ENCODE results near the gene MT1M.
"Not testable (repeated sequence)": the region's sequence is repeated elsewhere in the genome, so short reads cannot be mapped to it uniquely, and the experiment has no call there.

MT1M gene

DNA sequence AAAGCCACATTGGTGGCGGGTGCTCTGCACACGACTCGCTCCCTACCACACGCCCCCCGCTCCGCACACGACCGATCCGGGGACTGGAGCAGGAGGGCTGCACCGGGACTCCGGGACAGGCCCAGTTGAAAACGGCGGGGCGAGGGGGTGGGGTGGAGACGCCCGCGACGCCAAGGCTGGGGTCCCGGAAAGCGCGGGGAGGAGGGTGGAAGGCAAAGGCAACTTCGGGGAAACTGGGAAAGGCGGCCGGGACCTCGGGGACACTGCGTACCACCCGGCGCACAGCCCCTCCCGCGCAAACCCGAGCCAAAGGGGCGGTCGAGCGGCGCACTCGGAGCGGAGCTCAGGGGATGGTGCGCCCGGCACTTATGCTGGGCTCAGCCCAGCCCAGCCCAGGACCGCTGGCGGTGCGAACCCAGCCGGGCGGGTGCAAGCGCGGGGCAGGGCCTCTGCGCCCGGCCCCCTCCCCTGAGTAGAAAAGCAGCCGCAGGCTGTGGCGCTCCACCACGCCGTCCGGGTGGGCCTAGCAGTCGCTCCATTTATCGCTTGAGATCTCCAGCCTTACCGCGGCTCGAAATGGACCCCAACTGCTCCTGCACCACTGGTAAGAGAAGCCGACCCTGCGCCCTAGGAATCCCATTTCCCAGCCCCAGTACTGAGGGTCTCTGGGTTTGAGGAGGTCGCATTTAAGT lies at the start of gene MT1M:
Gene MT1M, plus strand, starts transcription at position 504 of the 692 bp plus-strand sequence. Its CDS starts 73 bp downstream, at position 577.
- no peak for DNase-seq

- not testable (repeated sequence) for DNase-seq
These were observed 49.5 kb upstream of the MT1M start for GRCh38 chr16:56582911-56583310.

DNA sequence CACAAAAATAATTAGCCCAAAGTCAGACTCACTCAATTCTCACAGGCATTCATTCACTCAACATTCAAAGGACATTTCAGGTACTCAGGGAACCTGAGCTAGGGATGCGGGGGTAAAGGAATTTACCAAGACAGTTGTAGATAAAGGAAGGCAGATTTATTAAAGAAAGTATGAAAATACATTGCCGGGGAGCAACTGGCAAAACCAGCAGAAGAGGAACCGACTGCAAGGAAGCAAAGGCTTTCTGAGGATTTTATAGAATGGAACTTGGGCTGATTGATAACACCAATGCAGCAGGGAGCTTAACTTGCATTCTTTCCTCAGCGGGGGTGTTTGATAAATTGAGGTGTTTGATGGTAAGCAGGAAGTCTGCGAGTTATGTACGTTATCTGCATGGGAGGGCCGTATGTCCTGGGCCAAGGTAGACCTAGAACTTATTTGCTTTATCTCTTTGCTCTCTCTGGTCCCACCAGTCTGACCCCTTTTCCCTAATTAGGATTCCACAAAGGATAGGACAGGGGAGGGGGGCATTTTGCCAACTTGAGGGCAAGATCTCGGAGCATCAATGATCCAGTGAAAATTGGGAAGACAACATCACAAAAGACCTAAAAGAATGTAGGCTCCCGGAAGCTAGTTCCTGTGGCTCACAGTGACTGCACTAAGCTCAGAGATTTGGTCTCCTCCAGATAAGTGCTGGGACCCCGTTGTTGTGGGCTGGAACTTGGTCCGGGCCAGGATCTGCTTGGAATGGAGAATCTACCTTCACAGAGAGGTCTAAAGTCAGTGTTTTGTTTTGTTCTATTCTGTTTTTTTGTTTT lies 48.9 kb upstream of the MT1M start:
- DNase-seq = no peak

DNA sequence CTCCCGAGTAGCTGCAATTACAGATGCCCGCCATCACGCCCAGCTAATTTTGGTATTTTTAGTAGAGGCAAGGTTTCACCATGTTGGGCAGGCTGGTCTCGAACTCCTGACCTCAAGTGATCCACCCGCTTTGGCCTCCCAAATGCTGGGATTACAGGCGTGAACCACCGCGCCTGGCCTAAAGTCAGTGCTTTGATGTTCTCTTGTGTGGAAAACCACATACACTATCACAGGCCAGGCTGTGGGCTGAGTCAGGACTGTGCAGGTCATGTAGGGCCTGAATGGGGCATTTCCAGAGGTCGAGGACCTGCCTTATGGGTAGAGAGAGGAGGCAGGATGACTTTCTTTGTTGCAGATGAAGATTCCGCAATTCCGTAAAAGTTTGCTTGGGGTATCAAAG lies 48.2 kb upstream of the MT1M start:
- no peak for DNase-seq

GRCh38 chr16:56588781-56589140 lies 43.7 kb upstream of the MT1M start:
- DNase-seq = no peak

DNA sequence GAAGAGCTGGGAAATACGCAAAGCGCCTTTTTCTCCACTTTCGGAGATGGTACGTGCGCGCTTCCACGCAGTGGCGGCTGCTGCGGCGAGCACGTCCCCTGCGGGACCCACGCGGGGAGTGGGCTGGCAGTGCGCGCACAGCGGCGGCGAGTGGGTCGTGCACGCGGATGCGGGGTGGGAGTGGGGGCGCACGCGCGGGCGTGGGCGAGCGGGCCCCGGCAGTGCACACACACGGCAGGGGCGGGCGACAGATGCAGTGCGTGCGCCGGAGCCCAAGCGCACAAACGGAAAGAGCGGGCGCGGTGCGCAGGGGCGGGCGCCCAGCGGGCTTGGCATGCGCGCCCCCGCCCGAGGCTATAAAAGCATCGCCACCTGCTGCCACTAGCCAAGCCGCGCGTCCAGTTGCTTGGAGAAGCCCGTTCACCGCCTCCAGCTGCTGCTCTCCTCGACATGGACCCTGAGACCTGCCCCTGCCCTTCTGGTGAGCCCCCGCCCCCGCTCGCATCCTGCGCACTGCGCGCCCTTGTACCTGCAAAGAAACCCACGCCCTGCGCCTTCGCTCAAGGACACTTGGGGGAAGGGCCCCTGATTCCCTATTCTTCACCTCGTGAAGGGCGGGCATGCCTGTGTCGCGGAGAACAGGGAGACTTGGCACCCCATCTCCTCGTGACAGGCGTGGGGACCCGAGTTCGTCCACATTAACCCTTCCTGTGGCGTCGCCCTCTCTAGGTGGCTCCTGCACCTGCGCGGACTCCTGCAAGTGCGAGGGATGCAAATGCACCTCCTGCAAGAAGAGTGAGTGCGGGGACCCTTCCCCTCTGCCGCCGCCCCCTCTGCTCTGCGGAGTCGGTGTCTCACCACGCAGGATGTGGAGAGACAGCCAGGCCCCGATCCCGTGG lies 43.1 kb upstream of the MT1M start, which contains the start of gene MT3:
Gene MT3, plus strand, starts transcription at position 388 of the 899 bp plus-strand sequence. Its CDS starts 63 bp downstream, at position 451.
- DNase-seq = no peak

DNA sequence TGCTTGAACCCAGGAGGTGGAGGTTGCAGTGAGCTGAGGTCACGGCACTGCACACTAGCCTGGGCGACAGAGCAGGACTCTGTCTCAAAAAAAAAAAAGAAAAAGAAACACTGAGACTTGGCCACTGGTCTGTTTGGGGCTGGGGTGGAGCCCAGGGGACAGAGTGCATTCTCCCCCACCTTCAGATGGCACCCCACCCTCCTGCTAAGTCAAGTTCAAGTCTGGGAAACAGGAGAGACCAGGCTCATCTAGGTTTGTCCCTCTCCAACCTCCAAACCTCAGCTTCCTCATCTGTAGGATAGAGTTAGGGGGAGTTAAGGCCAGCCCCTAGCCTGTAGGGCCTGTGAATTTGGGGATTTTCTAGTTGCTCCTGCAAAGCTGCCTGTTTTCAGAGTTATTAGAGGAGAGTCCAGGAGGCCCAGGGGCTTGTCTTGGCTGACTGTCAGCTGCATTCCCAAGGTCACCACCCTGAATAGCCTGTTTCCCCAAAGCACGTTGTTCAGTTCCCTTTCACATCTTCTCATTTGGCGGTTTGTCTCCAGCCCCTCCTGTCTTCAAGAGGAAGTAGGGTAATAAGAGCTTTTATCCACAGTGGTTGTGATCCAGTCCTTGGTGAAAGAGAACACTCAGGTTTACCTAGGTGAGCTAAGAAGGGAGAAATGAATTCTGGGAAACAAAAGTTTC lies 40.9 kb upstream of the MT1M start:
- no peak for DNase-seq

DNA sequence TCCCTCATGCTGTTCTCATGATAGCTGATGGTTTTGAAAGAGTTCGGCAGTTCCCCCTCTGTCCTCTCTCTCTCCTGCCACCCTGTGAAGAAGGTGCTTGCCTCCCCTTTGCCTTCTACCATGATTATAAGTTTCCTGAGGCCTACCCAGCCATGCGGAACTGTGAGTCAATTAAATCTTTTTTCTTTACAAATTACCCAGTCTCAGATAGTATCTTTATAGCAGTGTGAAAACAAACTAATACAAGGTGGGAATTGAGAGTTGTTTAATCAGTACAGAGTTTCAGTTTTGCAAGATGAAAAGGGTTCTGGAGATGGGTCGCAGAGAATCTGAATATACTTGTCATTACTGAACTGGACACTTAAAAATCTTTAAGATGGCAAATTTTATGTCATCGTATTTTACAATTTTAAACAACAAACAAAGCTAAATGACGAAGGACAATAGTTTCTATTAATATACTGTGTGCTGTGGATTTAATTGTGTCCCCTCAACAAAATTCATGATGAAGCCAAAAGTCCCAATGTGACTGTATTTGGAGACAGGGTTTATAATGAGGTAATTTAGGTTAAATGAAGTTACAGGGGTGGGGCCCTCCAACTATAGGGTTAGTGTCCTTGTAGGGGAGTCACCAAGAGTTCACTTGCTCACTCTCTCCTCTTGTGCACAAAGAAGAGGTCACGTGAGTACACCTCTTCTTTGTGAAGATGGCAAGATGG lies 38.7 kb upstream of the MT1M start:
- DNase-seq = no peak

DNA sequence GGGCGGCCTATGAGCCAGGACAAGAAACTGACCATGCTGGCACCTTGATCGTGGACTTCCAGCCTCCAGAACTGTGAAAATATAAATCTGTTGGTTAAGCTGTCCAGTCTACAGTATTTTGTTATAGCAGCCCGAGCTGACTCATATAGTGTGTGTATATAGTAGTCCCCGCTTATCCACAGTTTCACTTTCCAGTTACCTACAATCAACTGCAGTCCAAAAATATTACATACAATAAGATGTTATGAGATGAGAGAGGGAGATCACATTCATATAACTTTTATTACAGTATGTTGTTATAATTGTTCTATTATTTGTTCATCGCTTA lies 38.2 kb upstream of the MT1M start:
- no peak for DNase-seq

- peak in 1 of 2 experiments; percentile 29 for DNase-seq
These were observed 32.0 kb upstream of the MT1M start for GRCh38 chr16:56600398-56600999.

- no peak for DNase-seq
These were observed 31.1 kb upstream of the MT1M start for GRCh38 chr16:56601325-56601724.

- peak; percentile 35 to 41 for DNase-seq
These were observed 28.9 kb upstream of the MT1M start for GRCh38 chr16:56603589-56603988.

GRCh38 chr16:56604966-56605365 lies 27.5 kb upstream of the MT1M start:
- DNase-seq = no peak

GRCh38 chr16:56605475-56605874 lies 27.0 kb upstream of the MT1M start:
- no peak for DNase-seq

GRCh38 chr16:56606071-56606475 lies 26.4 kb upstream of the MT1M start:
- DNase-seq = peak in 1 of 2 experiments; percentile 40

- DNase-seq = peak in 1 of 2 experiments; percentile 84
These were observed 25.9 kb upstream of the MT1M start for GRCh38 chr16:56606476-56607108.

DNA sequence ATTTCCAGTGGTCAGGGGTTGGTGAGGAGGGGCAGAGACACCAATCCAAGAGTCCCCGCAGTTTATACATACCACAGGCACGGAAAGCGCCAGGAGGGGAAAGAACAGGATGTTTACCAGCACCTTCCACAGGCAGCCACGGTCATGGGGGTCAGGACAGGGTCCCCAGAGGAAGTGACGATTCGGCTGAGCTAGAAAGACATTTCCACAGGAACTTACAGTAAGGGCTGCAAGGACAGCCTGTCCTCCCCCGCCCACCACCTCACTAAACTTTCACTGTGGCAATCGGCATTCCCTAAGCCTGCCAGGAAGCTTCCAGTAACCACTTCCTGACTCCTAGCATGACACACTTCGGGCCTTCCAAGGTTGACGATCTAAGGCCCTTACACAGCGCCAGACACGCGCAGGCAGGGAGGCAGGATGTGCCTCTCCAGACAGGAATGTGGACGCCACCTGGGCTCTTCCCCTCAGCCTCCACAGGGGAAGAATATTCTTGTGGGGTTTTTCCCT lies 25.3 kb upstream of the MT1M start:
- peak; percentile 90 to 93 for DNase-seq

DNA sequence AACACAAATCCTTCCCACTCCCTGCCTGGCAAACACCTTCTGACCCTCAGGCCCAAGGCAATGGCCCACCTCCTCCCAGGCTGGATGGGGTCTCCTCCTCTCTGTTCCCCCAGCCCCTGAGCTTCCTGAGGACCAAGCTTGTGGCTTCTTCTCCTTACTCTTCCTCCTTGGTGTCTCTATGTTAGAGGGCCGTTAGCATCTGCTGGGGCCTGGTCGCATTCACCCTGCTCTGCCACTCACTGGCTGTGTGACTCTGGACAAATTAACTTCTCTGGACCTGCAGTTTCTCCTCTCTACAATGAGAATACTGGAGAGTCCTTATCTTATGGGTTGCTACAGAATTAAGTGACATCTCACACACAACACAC lies 24.8 kb upstream of the MT1M start:
- no peak for DNase-seq

- peak; percentile 82 to 91 for DNase-seq
These were observed 24.2 kb upstream of the MT1M start, which contains the start of gene MT2A for GRCh38 chr16:56608043-56608875. Gene MT2A (plus strand): TSS chr16:56608584. CDS start chr16:56608656, 72 bp downstream.

Measured in SW 1271 (cell line).